WTC11 (cell line): ENCODE data around the gene SENP1. TPM values are rescaled to one million over a fixed set of nuclear protein-coding genes. Genes with fewer than 3 reads are reported as not detected.

ENCODE experiments used
- ATAC-seq: fragments of 200-7000 bp; cut with Tn5 transposase; 2 replicates; pipeline ENCODE4 v1.10.0; 2021; ENCODE audit warnings: mild to moderate bottlenecking, moderate library complexity
- CTCF ChIA-PET: fragments of 300-600 bp; sonication (Branson Sonifier 250); formaldehyde crosslinking; loops from one replicate; lab custom pipeline; 2021; ENCODE audit warnings: antibody characterized with exemption; lab: Charles Lee
- POLR2A ChIA-PET: fragments of 350-600 bp; sonication (Branson Sonifier 250); formaldehyde crosslinking; loops from one replicate; lab custom pipeline; 2021; ENCODE audit warnings: antibody characterized with exemption; lab: Charles Lee
- DNase-seq: peaks from one replicate; pipeline ENCODE4 v3.0.0; 2021; ENCODE audit warnings: low spot score
- H3K27ac Mint-ChIP-seq: 2 replicates; pipeline ENCODE4 v1.8.0; 2021; ENCODE audit warnings: mixed read lengths
- H3K27me3 Mint-ChIP-seq: 2 replicates; pipeline ENCODE4 v1.8.0; 2021; ENCODE audit warnings: low read depth, mild to moderate bottlenecking, moderate library complexity, mixed read lengths
- H3K36me3 Mint-ChIP-seq: 2 replicates; pipeline ENCODE4 v1.8.0; 2021; ENCODE audit warnings: mixed read lengths
- H3K4me1 Mint-ChIP-seq: 2 replicates; pipeline ENCODE4 v1.8.0; 2022; ENCODE audit warnings: mixed read lengths
- H3K4me3 Mint-ChIP-seq: 2 replicates; pipeline ENCODE4 v1.8.0; 2021; ENCODE audit warnings: mild to moderate bottlenecking, moderate library complexity, mixed read lengths
- H3K9me3 Mint-ChIP-seq: 2 replicates; pipeline ENCODE4 v1.8.0; 2021; ENCODE audit warnings: mixed read lengths
- ATF1 ChIP-seq: sonication (generic); formaldehyde crosslinking; IDR thresholded peaks from 2 replicates; pipeline ENCODE4 v1.8.1; 2023; ENCODE audit warnings: mild to moderate bottlenecking, moderate library complexity, missing genetic modification reagents
- ETV6 ChIP-seq: sonication (generic); formaldehyde crosslinking; IDR thresholded peaks from 2 replicates; pipeline ENCODE4 v1.8.1; 2022; ENCODE audit warnings: mild to moderate bottlenecking, missing genetic modification reagents
- FOXJ3 ChIP-seq: sonication (generic); formaldehyde crosslinking; IDR thresholded peaks from 2 replicates; pipeline ENCODE4 v1.9.0; 2021; ENCODE audit warnings: missing genetic modification reagents, mild to moderate bottlenecking, borderline replicate concordance
- FOXK1 ChIP-seq: sonication (generic); formaldehyde crosslinking; IDR thresholded peaks from 2 replicates; pipeline ENCODE4 v1.8.0; 2022; ENCODE audit warnings: mild to moderate bottlenecking, moderate library complexity, missing genetic modification reagents
- GABPB1 ChIP-seq: sonication (generic); formaldehyde crosslinking; IDR thresholded peaks from 2 replicates; pipeline ENCODE4 v1.8.1; 2023; ENCODE audit warnings: mild to moderate bottlenecking, missing genetic modification reagents
- MXD4 ChIP-seq: fragments of 250-450 bp; sonication (Bioruptor Pico); IDR thresholded peaks from 2 replicates; pipeline ENCODE4 v1.8.0; 2021; ENCODE audit warnings: mild to moderate bottlenecking, moderate library complexity, borderline replicate concordance
- NFATC4 ChIP-seq: fragments of 250-450 bp; sonication (Bioruptor Pico); IDR thresholded peaks from 2 replicates; pipeline ENCODE4 v1.9.0; 2021; ENCODE audit warnings: mild to moderate bottlenecking
- NR1H2 ChIP-seq: sonication (generic); formaldehyde crosslinking; IDR thresholded peaks from 2 replicates; pipeline ENCODE4 v1.9.0; 2021; ENCODE audit warnings: mild to moderate bottlenecking, moderate library complexity, missing genetic modification reagents
- PRRX2 ChIP-seq: fragments of 250-450 bp; sonication (Bioruptor Pico); IDR thresholded peaks from 2 replicates; pipeline ENCODE4 v1.8.0; 2021; ENCODE audit warnings: mild to moderate bottlenecking
- RORB ChIP-seq: fragments of 250-450 bp; sonication (Bioruptor Pico); IDR thresholded peaks from 2 replicates; pipeline ENCODE4 v1.9.0; 2021; ENCODE audit warnings: mild to moderate bottlenecking
- TEAD1 ChIP-seq: sonication (generic); formaldehyde crosslinking; IDR thresholded peaks from 2 replicates; pipeline ENCODE4 v1.8.0; 2022; ENCODE audit warnings: mild to moderate bottlenecking, missing genetic modification reagents
- ZNF396 ChIP-seq: fragments of 250-450 bp; sonication (Bioruptor Pico); IDR thresholded peaks from 2 replicates; pipeline ENCODE4 v1.8.0; 2021; ENCODE audit warnings: mild to moderate bottlenecking, moderate library complexity, borderline replicate concordance
- total RNA-seq: library from RNA; stranded (reverse); gene quantifications from 3 replicates; pipeline ENCODE4 v1.2.3, GENCODE V29; 2021
- TF ChIP-seq, protein P1 (sequence below): sonication (generic); formaldehyde crosslinking; IDR thresholded peaks from 2 replicates; pipeline ENCODE4 v1.8.1; 2023; ENCODE audit warnings: mild to moderate bottlenecking, missing genetic modification reagents, moderate library complexity
- TF ChIP-seq, protein P2 (sequence below): fragments of 250-450 bp; sonication (Bioruptor Pico); IDR thresholded peaks from 2 replicates; pipeline ENCODE4 v2.1.2; 2022; ENCODE audit warnings: mild to moderate bottlenecking, moderate library complexity
- TF ChIP-seq, protein P3 (sequence below): sonication (generic); formaldehyde crosslinking; conservative IDR thresholded peaks from 2 replicates; pipeline ENCODE4 v1.8.1; 2023; ENCODE audit warnings: mild to moderate bottlenecking, low read depth, missing genetic modification reagents, moderate library complexity
- TF ChIP-seq, protein P4 (sequence below): sonication (generic); formaldehyde crosslinking; IDR thresholded peaks from 2 replicates; pipeline ENCODE4 v1.8.1; 2023; ENCODE audit warnings: mild to moderate bottlenecking, missing genetic modification reagents, moderate library complexity
- TF ChIP-seq, protein P5 (sequence below): fragments of 200-600 bp; IDR thresholded peaks from 2 replicates; pipeline ENCODE4 v1.8.0; 2022; ENCODE audit warnings: antibody characterized with exemption
- TF ChIP-seq, protein P6 (sequence below): fragments of 250-450 bp; sonication (Bioruptor Pico); IDR thresholded peaks from 2 replicates; pipeline ENCODE4 v1.9.0; 2021; ENCODE audit warnings: mild to moderate bottlenecking
- TF ChIP-seq, protein P7 (sequence below): sonication (generic); formaldehyde crosslinking; IDR thresholded peaks from 2 replicates; pipeline ENCODE4 v1.8.1; 2023; ENCODE audit warnings: mild to moderate bottlenecking, missing genetic modification reagents

SENP1 gene
- total RNA-seq, 1 experiment from 2014 or later: 20.4 TPM

DNA sequence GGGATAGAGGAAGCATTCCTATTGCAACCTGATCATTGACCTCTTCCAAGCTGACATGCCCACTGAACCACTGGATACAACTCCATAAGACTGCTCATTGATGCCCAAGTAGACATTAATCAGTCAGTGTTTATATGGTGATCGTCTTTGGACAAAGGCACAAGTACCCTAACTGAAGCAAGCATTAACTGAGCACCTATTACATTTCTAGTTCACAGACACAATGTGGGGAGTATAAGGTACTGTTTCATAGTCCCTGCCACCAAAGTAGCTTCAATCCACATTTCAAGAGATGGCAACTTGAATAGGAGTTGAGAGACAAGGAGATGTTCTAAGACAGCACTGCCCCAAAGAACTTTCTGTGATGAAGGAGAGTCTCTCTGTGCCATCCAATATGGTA lies 90.8 kb downstream of the SENP1 start (continued):
- TF ChIP-seq, protein P1, sequence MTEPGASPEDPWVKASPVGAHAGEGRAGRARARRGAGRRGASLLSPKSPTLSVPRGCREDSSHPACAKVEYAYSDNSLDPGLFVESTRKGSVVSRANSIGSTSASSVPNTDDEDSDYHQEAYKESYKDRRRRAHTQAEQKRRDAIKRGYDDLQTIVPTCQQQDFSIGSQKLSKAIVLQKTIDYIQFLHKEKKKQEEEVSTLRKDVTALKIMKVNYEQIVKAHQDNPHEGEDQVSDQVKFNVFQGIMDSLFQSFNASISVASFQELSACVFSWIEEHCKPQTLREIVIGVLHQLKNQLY: no peak
- TF ChIP-seq, protein P2, sequence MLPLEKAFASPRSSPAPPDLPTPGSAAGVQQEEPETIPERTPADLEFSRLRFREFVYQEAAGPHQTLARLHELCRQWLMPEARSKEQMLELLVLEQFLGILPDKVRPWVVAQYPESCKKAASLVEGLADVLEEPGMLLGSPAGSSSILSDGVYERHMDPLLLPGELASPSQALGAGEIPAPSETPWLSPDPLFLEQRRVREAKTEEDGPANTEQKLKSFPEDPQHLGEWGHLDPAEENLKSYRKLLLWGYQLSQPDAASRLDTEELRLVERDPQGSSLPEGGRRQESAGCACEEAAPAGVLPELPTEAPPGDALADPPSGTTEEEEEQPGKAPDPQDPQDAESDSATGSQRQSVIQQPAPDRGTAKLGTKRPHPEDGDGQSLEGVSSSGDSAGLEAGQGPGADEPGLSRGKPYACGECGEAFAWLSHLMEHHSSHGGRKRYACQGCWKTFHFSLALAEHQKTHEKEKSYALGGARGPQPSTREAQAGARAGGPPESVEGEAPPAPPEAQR (CRISPR knock-in tag): no peak
- TF ChIP-seq PRRX2 (CRISPR knock-in tag) (no peak), ATF1 (no peak)
- TF ChIP-seq, protein P3, sequence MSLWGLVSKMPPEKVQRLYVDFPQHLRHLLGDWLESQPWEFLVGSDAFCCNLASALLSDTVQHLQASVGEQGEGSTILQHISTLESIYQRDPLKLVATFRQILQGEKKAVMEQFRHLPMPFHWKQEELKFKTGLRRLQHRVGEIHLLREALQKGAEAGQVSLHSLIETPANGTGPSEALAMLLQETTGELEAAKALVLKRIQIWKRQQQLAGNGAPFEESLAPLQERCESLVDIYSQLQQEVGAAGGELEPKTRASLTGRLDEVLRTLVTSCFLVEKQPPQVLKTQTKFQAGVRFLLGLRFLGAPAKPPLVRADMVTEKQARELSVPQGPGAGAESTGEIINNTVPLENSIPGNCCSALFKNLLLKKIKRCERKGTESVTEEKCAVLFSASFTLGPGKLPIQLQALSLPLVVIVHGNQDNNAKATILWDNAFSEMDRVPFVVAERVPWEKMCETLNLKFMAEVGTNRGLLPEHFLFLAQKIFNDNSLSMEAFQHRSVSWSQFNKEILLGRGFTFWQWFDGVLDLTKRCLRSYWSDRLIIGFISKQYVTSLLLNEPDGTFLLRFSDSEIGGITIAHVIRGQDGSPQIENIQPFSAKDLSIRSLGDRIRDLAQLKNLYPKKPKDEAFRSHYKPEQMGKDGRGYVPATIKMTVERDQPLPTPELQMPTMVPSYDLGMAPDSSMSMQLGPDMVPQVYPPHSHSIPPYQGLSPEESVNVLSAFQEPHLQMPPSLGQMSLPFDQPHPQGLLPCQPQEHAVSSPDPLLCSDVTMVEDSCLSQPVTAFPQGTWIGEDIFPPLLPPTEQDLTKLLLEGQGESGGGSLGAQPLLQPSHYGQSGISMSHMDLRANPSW (CRISPR knock-in tag): no peak
- TF ChIP-seq, all 79 proteins: peak for 0

DNA sequence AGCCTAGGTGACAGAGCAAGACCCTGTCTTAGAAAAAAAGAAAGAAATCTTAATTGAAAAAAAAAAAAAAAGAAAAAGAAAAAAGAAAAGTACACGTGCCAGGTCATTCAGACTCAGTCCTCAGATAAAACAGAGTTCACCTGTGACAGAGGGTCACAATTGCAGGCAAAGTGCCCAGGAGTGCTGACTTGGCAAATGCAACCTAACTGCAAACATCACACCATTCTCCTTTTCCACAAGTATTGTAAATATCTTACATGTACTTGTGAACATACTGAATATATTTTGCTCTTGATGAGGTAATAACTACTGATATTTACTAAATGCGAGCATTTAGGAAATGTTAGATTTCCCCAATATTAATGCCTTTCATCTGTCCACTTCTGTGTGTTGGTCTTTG lies 92.6 kb downstream of the SENP1 start:
- Mint-ChIP-seq H3K4me1 (no peaks in the 10 kb centered on the region), H3K27me3 (peaks cover 100% of the 10 kb centered on the region), H3K9me3 (no peaks in the 10 kb centered on the region), H3K36me3 (no peaks in the 10 kb centered on the region), H3K27ac (no peak overlapping the region), H3K4me3 (no peak overlapping the region)
- POLR2A ChIA-PET: no interaction called here
- DNase-seq: no peak
- TF ChIP-seq NR1H2 (no peak), FOXJ3 (no peak), TEAD1 (CRISPR knock-in tag) (no peak), FOXK1 (CRISPR knock-in tag) (no peak), ZNF396 (CRISPR knock-in tag) (no peak), MXD4 (CRISPR knock-in tag) (no peak)
- TF ChIP-seq, protein P4, sequence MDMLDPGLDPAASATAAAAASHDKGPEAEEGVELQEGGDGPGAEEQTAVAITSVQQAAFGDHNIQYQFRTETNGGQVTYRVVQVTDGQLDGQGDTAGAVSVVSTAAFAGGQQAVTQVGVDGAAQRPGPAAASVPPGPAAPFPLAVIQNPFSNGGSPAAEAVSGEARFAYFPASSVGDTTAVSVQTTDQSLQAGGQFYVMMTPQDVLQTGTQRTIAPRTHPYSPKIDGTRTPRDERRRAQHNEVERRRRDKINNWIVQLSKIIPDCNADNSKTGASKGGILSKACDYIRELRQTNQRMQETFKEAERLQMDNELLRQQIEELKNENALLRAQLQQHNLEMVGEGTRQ (CRISPR knock-in tag): no peak
- TF ChIP-seq, protein P5, sequence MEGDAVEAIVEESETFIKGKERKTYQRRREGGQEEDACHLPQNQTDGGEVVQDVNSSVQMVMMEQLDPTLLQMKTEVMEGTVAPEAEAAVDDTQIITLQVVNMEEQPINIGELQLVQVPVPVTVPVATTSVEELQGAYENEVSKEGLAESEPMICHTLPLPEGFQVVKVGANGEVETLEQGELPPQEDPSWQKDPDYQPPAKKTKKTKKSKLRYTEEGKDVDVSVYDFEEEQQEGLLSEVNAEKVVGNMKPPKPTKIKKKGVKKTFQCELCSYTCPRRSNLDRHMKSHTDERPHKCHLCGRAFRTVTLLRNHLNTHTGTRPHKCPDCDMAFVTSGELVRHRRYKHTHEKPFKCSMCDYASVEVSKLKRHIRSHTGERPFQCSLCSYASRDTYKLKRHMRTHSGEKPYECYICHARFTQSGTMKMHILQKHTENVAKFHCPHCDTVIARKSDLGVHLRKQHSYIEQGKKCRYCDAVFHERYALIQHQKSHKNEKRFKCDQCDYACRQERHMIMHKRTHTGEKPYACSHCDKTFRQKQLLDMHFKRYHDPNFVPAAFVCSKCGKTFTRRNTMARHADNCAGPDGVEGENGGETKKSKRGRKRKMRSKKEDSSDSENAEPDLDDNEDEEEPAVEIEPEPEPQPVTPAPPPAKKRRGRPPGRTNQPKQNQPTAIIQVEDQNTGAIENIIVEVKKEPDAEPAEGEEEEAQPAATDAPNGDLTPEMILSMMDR: no peak
- CTCF ChIA-PET: no interaction called here
- no peak for ATAC-seq

DNA sequence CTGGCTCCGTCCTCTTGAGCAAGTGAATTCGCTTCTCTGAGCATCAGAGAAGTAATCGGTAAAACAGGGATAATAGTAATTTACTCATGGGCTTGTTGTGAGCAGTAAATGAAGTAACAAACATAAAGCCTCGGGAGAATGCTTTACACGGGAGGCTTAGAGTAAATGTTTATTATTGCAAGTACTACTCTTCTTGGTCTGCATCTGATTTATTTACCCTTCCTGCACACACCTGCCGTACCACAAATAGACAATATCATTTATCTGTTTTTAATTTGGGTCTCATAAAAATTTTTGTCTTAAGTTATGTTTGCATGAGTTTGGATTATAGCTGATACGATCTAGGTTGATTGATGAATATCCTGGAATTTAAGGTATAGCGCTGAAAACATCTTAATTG lies 93.8 kb downstream of the SENP1 start:
- DNase-seq (no peak), ATAC-seq (no peak)
- Mint-ChIP-seq H3K27ac (no peak overlapping the region), H3K9me3 (no peaks in the 10 kb centered on the region), H3K4me1 (no peaks in the 10 kb centered on the region), H3K4me3 (no peak overlapping the region), H3K27me3 (peaks cover 100% of the 10 kb centered on the region), H3K36me3 (no peaks in the 10 kb centered on the region)
- ChIA-PET POLR2A (no interaction called here), CTCF (no interaction called here)
- TF ChIP-seq NFATC4 (CRISPR knock-in tag) (no peak), ETV6 (CRISPR knock-in tag) (no peak), RORB (CRISPR knock-in tag) (no peak), GABPB1 (no peak)
- TF ChIP-seq, protein P6, sequence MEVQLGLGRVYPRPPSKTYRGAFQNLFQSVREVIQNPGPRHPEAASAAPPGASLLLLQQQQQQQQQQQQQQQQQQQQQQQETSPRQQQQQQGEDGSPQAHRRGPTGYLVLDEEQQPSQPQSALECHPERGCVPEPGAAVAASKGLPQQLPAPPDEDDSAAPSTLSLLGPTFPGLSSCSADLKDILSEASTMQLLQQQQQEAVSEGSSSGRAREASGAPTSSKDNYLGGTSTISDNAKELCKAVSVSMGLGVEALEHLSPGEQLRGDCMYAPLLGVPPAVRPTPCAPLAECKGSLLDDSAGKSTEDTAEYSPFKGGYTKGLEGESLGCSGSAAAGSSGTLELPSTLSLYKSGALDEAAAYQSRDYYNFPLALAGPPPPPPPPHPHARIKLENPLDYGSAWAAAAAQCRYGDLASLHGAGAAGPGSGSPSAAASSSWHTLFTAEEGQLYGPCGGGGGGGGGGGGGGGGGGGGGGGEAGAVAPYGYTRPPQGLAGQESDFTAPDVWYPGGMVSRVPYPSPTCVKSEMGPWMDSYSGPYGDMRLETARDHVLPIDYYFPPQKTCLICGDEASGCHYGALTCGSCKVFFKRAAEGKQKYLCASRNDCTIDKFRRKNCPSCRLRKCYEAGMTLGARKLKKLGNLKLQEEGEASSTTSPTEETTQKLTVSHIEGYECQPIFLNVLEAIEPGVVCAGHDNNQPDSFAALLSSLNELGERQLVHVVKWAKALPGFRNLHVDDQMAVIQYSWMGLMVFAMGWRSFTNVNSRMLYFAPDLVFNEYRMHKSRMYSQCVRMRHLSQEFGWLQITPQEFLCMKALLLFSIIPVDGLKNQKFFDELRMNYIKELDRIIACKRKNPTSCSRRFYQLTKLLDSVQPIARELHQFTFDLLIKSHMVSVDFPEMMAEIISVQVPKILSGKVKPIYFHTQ (CRISPR knock-in tag): no peak
- TF ChIP-seq, protein P7, sequence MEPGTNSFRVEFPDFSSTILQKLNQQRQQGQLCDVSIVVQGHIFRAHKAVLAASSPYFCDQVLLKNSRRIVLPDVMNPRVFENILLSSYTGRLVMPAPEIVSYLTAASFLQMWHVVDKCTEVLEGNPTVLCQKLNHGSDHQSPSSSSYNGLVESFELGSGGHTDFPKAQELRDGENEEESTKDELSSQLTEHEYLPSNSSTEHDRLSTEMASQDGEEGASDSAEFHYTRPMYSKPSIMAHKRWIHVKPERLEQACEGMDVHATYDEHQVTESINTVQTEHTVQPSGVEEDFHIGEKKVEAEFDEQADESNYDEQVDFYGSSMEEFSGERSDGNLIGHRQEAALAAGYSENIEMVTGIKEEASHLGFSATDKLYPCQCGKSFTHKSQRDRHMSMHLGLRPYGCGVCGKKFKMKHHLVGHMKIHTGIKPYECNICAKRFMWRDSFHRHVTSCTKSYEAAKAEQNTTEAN: no peak
